ENCODE measurements around the gene GPR33.
A peak's percentile ranks its signal among the peaks of the same experiment; 100 is the strongest.
"Not testable (repeated sequence)": the region's sequence is repeated elsewhere in the genome, so short reads cannot be mapped to it uniquely, and the experiment has no call there.

The GPR33 gene

DNA sequence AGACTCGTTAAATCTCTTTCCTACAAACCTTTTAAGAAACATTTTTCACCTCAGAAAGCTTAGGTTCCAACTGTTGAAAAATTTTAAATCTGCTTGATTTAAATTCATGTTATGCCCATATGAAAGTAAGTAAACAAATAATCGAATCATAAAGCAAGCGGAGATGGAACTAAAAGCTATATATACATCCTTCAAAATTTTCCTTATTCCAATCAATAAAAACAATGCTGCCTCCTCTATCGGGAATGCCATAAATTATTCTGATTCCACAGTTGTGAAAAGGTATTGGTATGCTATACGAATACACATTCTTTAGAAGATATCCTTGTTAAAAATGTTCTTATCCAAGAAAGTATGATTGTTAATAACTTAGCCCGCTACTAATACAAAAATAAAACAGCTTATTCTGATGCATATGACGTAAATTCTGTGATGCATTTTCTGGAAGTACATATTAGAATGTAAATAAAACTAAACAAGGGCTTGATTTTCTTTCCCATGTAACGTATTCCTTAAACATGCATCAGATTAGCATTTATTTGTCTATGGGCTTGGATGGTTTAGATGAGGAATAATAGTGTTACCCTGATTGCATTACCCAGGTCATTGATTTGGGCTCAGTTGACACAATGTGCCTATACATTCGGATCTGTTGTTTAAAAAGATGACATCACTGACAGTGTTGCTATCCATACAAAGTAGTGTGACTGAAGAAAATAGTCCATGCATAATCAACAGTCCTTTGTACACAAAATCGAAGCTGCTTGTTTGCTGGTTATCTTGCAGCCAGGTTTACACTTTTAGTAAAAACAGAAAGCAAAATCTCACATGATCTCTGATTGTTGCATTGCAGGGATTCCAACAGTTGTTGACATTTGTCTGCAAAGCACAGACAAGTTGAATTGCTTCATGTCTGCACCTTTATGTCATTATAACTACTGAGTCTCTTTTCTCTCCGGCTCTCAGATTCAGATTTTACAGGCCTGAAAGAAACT lies 29.9 kb downstream of the GPR33 start:
- DNase-seq, result no peak

DNA sequence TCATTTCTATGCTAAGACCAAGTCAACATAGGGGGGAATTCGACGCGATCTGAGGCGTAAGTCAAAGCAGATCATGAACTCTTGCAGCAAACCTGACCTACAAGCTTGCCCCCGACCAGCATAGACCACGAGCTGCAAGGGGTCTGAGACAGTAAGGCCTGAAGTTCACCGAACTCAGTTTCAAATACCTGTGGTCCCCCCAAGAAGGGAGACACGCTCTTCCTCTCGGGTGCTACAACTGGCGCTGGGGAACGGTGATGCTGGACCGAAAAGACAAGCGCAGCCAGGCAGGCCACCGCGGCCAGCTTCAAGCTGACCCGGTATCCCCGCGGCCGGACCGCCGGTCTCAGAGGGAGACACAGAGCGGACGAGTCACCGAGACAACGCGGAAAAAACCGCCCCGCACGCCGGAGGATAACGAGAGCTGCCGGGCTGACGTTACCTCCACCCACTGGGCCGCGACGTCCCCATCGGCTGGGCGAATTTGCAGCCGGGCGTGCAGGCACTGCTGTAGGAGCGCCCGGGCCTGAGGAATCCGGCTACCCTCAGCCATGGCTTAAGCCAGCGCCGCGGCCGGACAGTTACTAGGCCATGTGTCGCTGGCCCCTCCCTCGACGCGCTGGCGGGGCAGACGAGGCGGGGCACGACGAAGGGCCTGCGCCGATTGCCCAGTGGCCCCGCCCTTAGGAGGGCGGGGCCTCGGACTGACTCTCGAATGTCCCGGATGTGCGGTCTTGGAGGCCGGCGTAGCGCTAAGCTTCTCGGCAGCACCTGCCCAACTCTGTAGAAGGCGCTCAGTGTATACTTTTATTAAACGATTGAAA lies 30.8 kb downstream of the GPR33 start, which contains the start of gene DTD2:
TSS of gene DTD2 (minus strand) at position 666 of the 824 bp plus-strand sequence. CDS start at position 553, 113 bp downstream.
- DNase-seq, result peak; percentile 97

- no peak for DNase-seq
Observed at GRCh38 chr14:31449971-31450610, 37.7 kb downstream of the GPR33 start.

GRCh38 chr14:31449136-31449535 lies 38.7 kb downstream of the GPR33 start:
- DNase-seq, result no peak

DNA sequence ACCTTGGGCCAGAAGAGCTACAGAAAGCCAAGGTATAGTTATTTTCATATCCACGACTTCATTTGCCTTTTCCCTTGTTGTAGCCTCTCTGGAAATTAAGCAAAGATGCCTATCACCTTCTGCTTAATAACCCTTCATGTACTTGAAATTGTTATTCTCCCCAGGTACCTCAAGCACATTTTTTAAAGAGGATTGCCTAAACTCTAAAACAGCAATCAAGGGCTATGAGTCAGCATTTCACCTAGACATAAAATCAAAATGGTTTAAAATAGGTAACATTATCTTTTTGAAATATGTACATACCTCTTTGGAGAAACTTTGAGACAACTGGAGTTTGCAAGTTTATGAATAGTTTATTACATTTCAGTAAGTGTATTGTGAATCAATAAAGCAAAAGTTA lies 42.1 kb downstream of the GPR33 start:
- DNase-seq, result no peak

- DNase-seq, result no peak
Observed at GRCh38 chr14:31442284-31442683, 45.6 kb downstream of the GPR33 start.

- no peak for DNase-seq
Observed at GRCh38 chr14:31441273-31442111, 46.3 kb downstream of the GPR33 start.

GRCh38 chr14:31440280-31440679 lies 47.6 kb downstream of the GPR33 start:
- DNase-seq, result no peak

- DNase-seq, result no peak
Observed at GRCh38 chr14:31439561-31439960, 48.3 kb downstream of the GPR33 start.

GRCh38 chr14:31437045-31437691 lies 50.7 kb downstream of the GPR33 start:
- not testable (repeated sequence) for DNase-seq

DNA sequence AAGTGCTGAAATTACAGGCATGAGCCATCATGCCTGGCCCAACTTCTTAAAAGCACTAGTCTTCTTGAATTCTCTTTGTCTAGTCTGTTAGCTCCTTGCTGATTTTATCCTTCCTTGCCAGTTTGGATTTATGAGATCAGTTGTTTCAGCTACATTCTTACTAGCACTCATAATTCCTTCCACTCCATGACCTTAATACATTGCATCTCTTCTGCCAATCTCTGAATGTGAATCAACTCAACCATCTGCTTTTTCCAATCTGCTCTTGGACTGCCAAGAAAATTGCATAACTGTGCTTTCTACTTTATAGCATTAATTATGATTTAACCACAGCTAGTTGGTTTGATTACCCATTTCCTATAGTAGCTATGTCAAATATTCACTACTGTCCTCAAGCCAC lies 52.6 kb downstream of the GPR33 start:
- DNase-seq, result no peak
